Activated CD4-positive, alpha-beta T cell treated with anti-CD3 and anti-CD28 coated beads, Interleukin-2, amount 10 ng/mL, durations not matched to agents 7 days and 5 days (primary cell): ENCODE results near the gene RNASE2. TPM values are rescaled to one million over a fixed set of nuclear protein-coding genes. Genes with fewer than 3 reads are reported as not detected.
"Not testable (repeated sequence)": the region's sequence is repeated elsewhere in the genome, so short reads cannot be mapped to it uniquely, and the experiment has no call there.

Source experiments
- CTCF ChIA-PET: fragments of 350-600 bp; sonication (Branson Sonifier 250); formaldehyde crosslinking; loops from one replicate; lab custom pipeline; 2021; ENCODE audit warnings: antibody characterized with exemption; lab: Charles Lee
- POLR2A ChIA-PET: fragments of 350-600 bp; sonication (Branson Sonifier 250); formaldehyde crosslinking; loops from one replicate; lab custom pipeline; 2021; ENCODE audit warnings: antibody characterized with exemption; lab: Charles Lee
- DNase-seq: peaks from one replicate; pipeline ENCODE4 v3.0.0-alpha.2; 2020
- H3K27ac Mint-ChIP-seq: one replicate; pipeline ENCODE4 v1.8.0; 2021; ENCODE audit warnings: mild to moderate bottlenecking, moderate library complexity, mixed read lengths
- H3K27me3 Mint-ChIP-seq: one replicate; pipeline ENCODE4 v1.8.0; 2021; ENCODE audit warnings: mixed read lengths
- H3K36me3 Mint-ChIP-seq: one replicate; pipeline ENCODE4 v1.8.0; 2021; ENCODE audit warnings: low read depth, mixed read lengths
- H3K4me1 Mint-ChIP-seq: one replicate; pipeline ENCODE4 v1.8.0; 2021; ENCODE audit warnings: mixed read lengths
- H3K4me3 Mint-ChIP-seq: one replicate; pipeline ENCODE4 v1.8.0; 2021; ENCODE audit warnings: mild to moderate bottlenecking, moderate library complexity, mixed read lengths
- H3K9me3 Mint-ChIP-seq: one replicate; pipeline ENCODE4 v1.8.0; 2021; ENCODE audit warnings: mixed read lengths
- total RNA-seq, 2 experiments: library from RNA; stranded (reverse); gene quantifications; one replicate each; pipeline ENCODE4 v1.2.3, GENCODE V29; 2021

Gene RNASE2
- total RNA-seq, result not detected

- CTCF ChIA-PET, result interaction anchor here (2.4 kb wide), 1 partner anchor 16 kb away, joined by 8 read pairs; no protein-coding TSS in a partner anchor
- Mint-ChIP-seq H3K4me1 (peaks cover 29% of the 10 kb centered on the region), H3K27ac (peak within 1 kb of the TSS; percentile 62)
- H3K4me3 Mint-ChIP-seq, DNase-seq, H3K36me3 Mint-ChIP-seq, H3K9me3 Mint-ChIP-seq, H3K27me3 Mint-ChIP-seq, POLR2A ChIA-PET: not testable (repeated sequence)
These were observed at the start of gene RNASE2 for GRCh38 chr14:20954736-20955537. Gene RNASE2, plus strand, starts transcription at chr14:20955487. Its CDS starts 285 bp downstream, at chr14:20955772.

- H3K9me3 Mint-ChIP-seq, result no peaks in the 10 kb centered on the region
- H3K27ac Mint-ChIP-seq, result no peak overlapping the region
- POLR2A ChIA-PET, result no interaction called here
- CTCF ChIA-PET, result interaction anchor here (0.6 to 1.6 kb wide), 2 partner anchors 12 to 29 kb away, joined by 3 read pairs; no protein-coding TSS in a partner anchor
- no peak overlapping the region for H3K4me3 Mint-ChIP-seq
- H3K4me1 Mint-ChIP-seq, result no peaks in the 10 kb centered on the region
- H3K36me3 Mint-ChIP-seq, result no peaks in the 10 kb centered on the region
- H3K27me3 Mint-ChIP-seq, result no peaks in the 10 kb centered on the region
- no peak for DNase-seq
These were observed 49.6 kb upstream of the RNASE2 start for GRCh38 chr14:20905676-20906075.

GRCh38 chr14:20907214-20907613 is 48.1 kb upstream of the RNASE2 start:
- ChIA-PET POLR2A (no interaction called here), CTCF (no interaction called here)
- no peaks in the 10 kb centered on the region for H3K4me1 Mint-ChIP-seq
- H3K9me3 Mint-ChIP-seq, result no peaks in the 10 kb centered on the region
- no peak overlapping the region for H3K4me3 Mint-ChIP-seq
- DNase-seq, result no peak
- no peaks in the 10 kb centered on the region for H3K27me3 Mint-ChIP-seq
- no peaks in the 10 kb centered on the region for H3K36me3 Mint-ChIP-seq
- H3K27ac Mint-ChIP-seq, result no peak overlapping the region

- H3K27ac Mint-ChIP-seq, H3K9me3 Mint-ChIP-seq, H3K4me3 Mint-ChIP-seq, POLR2A ChIA-PET, H3K36me3 Mint-ChIP-seq, H3K4me1 Mint-ChIP-seq, CTCF ChIA-PET, DNase-seq, H3K27me3 Mint-ChIP-seq: not testable (repeated sequence)
These were observed 44.5 kb upstream of the RNASE2 start for GRCh38 chr14:20910822-20911221.

- H3K36me3 Mint-ChIP-seq, H3K9me3 Mint-ChIP-seq, H3K4me1 Mint-ChIP-seq, POLR2A ChIA-PET, DNase-seq, H3K27ac Mint-ChIP-seq, H3K4me3 Mint-ChIP-seq: not testable (repeated sequence)
- CTCF ChIA-PET, result interaction anchor here (1.3 kb wide), 1 partner anchor 69 kb away, joined by 3 read pairs; no protein-coding TSS in a partner anchor
- peaks cover 20% of the 10 kb centered on the region for H3K27me3 Mint-ChIP-seq
These were observed 36.1 kb upstream of the RNASE2 start for GRCh38 chr14:20919038-20919756.

- DNase-seq, POLR2A ChIA-PET, H3K27ac Mint-ChIP-seq, CTCF ChIA-PET, H3K4me1 Mint-ChIP-seq, H3K36me3 Mint-ChIP-seq, H3K4me3 Mint-ChIP-seq, H3K9me3 Mint-ChIP-seq: not testable (repeated sequence)
- H3K27me3 Mint-ChIP-seq, result peaks cover 17% of the 10 kb centered on the region
These were observed 31.5 kb upstream of the RNASE2 start for GRCh38 chr14:20923766-20924297.

- Mint-ChIP-seq H3K4me1 (no peaks in the 10 kb centered on the region), H3K36me3 (no peaks in the 10 kb centered on the region), H3K9me3 (no peaks in the 10 kb centered on the region), H3K27ac (no peak overlapping the region), H3K4me3 (no peak overlapping the region), H3K27me3 (no peaks in the 10 kb centered on the region)
- ChIA-PET POLR2A (no interaction called here), CTCF (no interaction called here)
- DNase-seq, result peak; percentile 22
These were observed 21.0 kb upstream of the RNASE2 start for GRCh38 chr14:20934148-20934762.

GRCh38 chr14:20935303-20935984 is 19.8 kb upstream of the RNASE2 start:
- H3K4me3 Mint-ChIP-seq, result no peak overlapping the region
- no peak for DNase-seq
- ChIA-PET POLR2A (no interaction called here), CTCF (no interaction called here)
- no peaks in the 10 kb centered on the region for H3K9me3 Mint-ChIP-seq
- H3K27ac Mint-ChIP-seq, result no peak overlapping the region
- H3K4me1 Mint-ChIP-seq, result no peaks in the 10 kb centered on the region
- H3K27me3 Mint-ChIP-seq, result no peaks in the 10 kb centered on the region
- H3K36me3 Mint-ChIP-seq, result no peaks in the 10 kb centered on the region

GRCh38 chr14:20945146-20945545 is 10.1 kb upstream of the RNASE2 start:
- POLR2A ChIA-PET, H3K36me3 Mint-ChIP-seq, H3K27me3 Mint-ChIP-seq, H3K9me3 Mint-ChIP-seq, CTCF ChIA-PET, H3K27ac Mint-ChIP-seq, H3K4me3 Mint-ChIP-seq: not testable (repeated sequence)
- DNase-seq, result peak; percentile 28
- peaks cover 11% of the 10 kb centered on the region for H3K4me1 Mint-ChIP-seq

GRCh38 chr14:20946707-20947106 is 8.6 kb upstream of the RNASE2 start:
- H3K27ac Mint-ChIP-seq, H3K36me3 Mint-ChIP-seq, H3K27me3 Mint-ChIP-seq, H3K9me3 Mint-ChIP-seq, H3K4me3 Mint-ChIP-seq, CTCF ChIA-PET, POLR2A ChIA-PET, DNase-seq: not testable (repeated sequence)
- H3K4me1 Mint-ChIP-seq, result peaks cover 11% of the 10 kb centered on the region

GRCh38 chr14:20955538-20955873 is 219 bp downstream of the RNASE2 start:
- POLR2A ChIA-PET, H3K4me3 Mint-ChIP-seq, H3K27me3 Mint-ChIP-seq, H3K27ac Mint-ChIP-seq, H3K9me3 Mint-ChIP-seq, DNase-seq, H3K36me3 Mint-ChIP-seq: not testable (repeated sequence)
- peaks cover 34% of the 10 kb centered on the region for H3K4me1 Mint-ChIP-seq
- CTCF ChIA-PET, result interaction anchor here (2.4 kb wide), 1 partner anchor 16 kb away, joined by 8 read pairs; no protein-coding TSS in a partner anchor

- Mint-ChIP-seq H3K4me1 (peaks cover 42% of the 10 kb centered on the region), H3K36me3 (no peaks in the 10 kb centered on the region), H3K27ac (peak overlapping the region; percentile 62), H3K9me3 (no peaks in the 10 kb centered on the region), H3K27me3 (peaks cover 4% of the 10 kb centered on the region), H3K4me3 (no peak overlapping the region)
- peak; percentile 9 for DNase-seq
- ChIA-PET POLR2A (no interaction called here), CTCF (no interaction called here)
These were observed 1.2 kb downstream of the RNASE2 start for GRCh38 chr14:20956376-20956976.
